GM10266 (cell line): ENCODE measurements around the gene HSDL2.
"Not testable (repeated sequence)": the region's sequence is repeated elsewhere in the genome, so short reads cannot be mapped to it uniquely, and the experiment has no call there.

Experiments
- DNase-seq: peaks from one replicate; pipeline ENCODE4 v3.0.0; 2012; ENCODE audit errors: extremely low spot score
- CTCF ChIP-seq: IDR thresholded peaks from 2 replicates; pipeline ENCODE4 v1.5.1; 2012; ENCODE audit warnings: mild to moderate bottlenecking, low read depth; ENCODE audit not compliant: control insufficient read depth, insufficient read depth; ENCODE audit errors: missing control alignments

Gene HSDL2

GRCh38 chr9:112366591-112366990, 13.3 kb upstream of the HSDL2 start:
- no peak for TF ChIP-seq CTCF
- DNase-seq, result no peak

GRCh38 chr9:112367465-112367864, 12.4 kb upstream of the HSDL2 start:
- no peak for DNase-seq
- no peak for TF ChIP-seq CTCF

GRCh38 chr9:112369817-112370216, 10.1 kb upstream of the HSDL2 start:
- no peak for TF ChIP-seq CTCF
- DNase-seq, result no peak

- DNase-seq, result no peak
- TF ChIP-seq CTCF, result no peak
These were observed 8.8 kb upstream of the HSDL2 start for GRCh38 chr9:112371060-112371459.

- DNase-seq, result not testable (repeated sequence)
These were observed 6.2 kb upstream of the HSDL2 start for GRCh38 chr9:112373666-112374065.

- not testable (repeated sequence) for DNase-seq
These were observed 5.7 kb upstream of the HSDL2 start for GRCh38 chr9:112374232-112374631.

GRCh38 chr9:112375361-112375760, 4.5 kb upstream of the HSDL2 start:
- DNase-seq, result no peak
- no peak for TF ChIP-seq CTCF

GRCh38 chr9:112377087-112377486, 2.8 kb upstream of the HSDL2 start:
- TF ChIP-seq CTCF, result no peak
- DNase-seq, result no peak
